ENCODE measurements around the gene NHERF2. TPM values are rescaled to one million over a fixed set of nuclear protein-coding genes. Genes with fewer than 3 reads are reported as not detected.
A peak's percentile ranks its signal among the peaks of the same experiment; 100 is the strongest.

NHERF2 gene
- total RNA-seq, 2 donors from 2014 or later = 66.0 to 84.1 TPM

DNA sequence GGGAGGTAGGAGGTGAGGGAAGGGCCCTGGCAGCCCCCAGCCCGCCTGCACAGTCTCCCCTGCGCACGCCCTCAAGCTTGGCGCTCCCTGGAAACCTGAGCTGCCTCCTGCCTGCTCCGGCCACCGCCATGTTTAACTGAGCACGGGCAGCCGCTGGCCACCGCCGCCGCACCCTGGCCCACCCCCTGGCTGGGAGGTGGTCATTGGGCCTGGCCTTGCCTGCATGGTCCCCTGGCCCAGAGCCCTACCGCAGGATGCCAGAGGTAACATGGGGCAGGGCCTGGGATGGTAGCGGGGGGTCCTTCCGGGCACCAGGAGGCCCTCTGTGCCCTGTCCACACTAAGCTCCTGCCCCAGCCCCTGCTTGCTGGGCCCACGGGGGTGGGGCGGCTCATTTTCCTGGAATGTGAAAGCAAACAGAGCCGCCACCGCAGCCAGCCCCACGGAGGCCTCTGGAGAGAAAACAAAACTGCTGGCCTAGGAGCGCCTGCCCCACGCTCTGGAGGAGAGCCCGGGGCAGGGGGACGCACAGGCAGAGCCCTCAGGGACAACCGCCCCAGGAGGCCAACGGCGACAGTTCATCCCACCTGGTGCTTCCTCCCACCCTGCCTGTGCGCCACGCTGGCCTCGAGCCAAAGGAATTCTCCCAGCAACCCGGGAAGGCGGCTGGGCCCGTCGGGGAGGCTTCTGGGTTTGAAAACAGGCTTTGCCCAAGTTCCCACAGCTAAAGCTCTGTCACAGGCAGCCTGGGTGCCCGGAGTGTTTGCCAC, 8.9 kb downstream of the NHERF2 start:
- ATAC-seq (ENCODE audit: insufficient number of reproducible peaks, low FRiP score, low read depth) = peak; percentile 21
- peak; percentile 35 for DNase-seq (ENCODE audit: low spot score)
- Histone ChIP-seq H3K36me3 (peaks cover 16% of the 10 kb centered on the region), H3K27ac (peak overlapping the region; percentile 94 to 95), H3K4me1 (ENCODE audit: control insufficient read depth in 1 of 2, low read depth in 2 of 2) (peaks cover 31 to 61% of the 10 kb centered on the region in 2 donors), H3K9me3 (no peaks in the 10 kb centered on the region), H3K27me3 (replicated peaks; ENCODE audit: insufficient read depth) (no peaks in the 10 kb centered on the region), H3K4me3 (peak overlapping the region; percentile 42)
- TF ChIP-seq, protein P1, sequence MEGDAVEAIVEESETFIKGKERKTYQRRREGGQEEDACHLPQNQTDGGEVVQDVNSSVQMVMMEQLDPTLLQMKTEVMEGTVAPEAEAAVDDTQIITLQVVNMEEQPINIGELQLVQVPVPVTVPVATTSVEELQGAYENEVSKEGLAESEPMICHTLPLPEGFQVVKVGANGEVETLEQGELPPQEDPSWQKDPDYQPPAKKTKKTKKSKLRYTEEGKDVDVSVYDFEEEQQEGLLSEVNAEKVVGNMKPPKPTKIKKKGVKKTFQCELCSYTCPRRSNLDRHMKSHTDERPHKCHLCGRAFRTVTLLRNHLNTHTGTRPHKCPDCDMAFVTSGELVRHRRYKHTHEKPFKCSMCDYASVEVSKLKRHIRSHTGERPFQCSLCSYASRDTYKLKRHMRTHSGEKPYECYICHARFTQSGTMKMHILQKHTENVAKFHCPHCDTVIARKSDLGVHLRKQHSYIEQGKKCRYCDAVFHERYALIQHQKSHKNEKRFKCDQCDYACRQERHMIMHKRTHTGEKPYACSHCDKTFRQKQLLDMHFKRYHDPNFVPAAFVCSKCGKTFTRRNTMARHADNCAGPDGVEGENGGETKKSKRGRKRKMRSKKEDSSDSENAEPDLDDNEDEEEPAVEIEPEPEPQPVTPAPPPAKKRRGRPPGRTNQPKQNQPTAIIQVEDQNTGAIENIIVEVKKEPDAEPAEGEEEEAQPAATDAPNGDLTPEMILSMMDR (IDR thresholded peaks at IDR 0.05) = no peak

DNA sequence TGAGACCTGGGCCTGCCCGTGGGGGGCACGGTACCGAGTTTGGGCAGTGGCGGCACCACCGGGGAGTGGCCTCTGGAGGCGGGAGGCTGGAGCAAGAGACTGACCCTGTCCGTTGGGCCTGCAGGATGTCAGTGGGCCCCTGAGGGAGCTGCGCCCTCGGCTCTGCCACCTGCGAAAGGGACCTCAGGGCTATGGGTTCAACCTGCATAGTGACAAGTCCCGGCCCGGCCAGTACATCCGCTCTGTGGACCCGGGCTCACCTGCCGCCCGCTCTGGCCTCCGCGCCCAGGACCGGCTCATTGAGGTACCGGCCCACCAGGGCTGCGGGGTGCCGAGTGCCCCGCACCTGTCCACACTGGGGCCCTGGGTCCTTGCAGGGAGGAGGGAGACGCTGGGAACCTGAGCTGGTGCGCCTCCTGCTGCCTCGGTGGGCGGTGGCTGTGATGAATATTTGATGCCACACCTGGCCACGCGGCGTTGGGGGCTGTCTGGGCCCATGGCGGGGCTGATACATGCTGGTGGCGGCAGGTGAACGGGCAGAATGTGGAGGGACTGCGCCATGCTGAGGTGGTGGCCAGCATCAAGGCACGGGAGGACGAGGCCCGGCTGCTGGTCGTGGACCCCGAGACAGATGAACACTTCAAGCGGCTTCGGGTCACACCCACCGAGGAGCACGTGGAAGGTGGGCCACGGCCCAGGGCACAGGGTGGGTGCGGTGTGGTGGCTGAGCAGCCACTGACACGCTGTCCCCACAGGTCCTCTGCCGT, 9.7 kb downstream of the NHERF2 start:
- ATAC-seq (ENCODE audit: insufficient number of reproducible peaks, low FRiP score, low read depth) = no peak
- TF ChIP-seq, protein P1 (IDR thresholded peaks at IDR 0.05) = no peak
- no peak for DNase-seq (ENCODE audit: low spot score)
- Histone ChIP-seq H3K36me3 (peaks cover 16% of the 10 kb centered on the region), H3K4me3 (peak overlapping the region; percentile 42), H3K4me1 (ENCODE audit: control insufficient read depth in 1 of 2, low read depth in 2 of 2) (peaks cover 31 to 61% of the 10 kb centered on the region in 2 donors), H3K9me3 (no peaks in the 10 kb centered on the region), H3K27ac (peak overlapping the region; percentile 94 to 95), H3K27me3 (replicated peaks; ENCODE audit: insufficient read depth) (no peaks in the 10 kb centered on the region)

DNA sequence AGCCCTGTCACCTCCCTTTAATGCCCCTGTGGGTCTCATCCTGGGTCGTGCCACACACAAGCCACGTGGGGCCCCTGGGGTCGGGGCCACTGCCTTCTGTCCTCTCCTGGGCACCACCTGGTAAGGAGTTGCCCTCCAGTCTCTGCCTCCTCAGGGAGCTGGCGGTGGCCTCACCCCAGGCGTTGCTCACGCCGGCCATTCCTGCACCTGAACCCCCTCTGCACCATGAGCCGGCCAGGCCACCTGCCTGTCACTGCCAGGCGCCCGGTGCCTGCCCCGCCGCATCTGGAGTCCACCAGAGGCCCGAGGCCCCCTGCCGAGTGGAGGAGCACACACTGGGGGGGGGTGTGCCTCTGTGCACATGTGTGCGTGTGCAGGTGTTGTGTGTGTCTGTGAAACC, 10.4 kb downstream of the NHERF2 start:
- Histone ChIP-seq H3K27me3 (replicated peaks; ENCODE audit: insufficient read depth) (no peaks in the 10 kb centered on the region), H3K9me3 (no peaks in the 10 kb centered on the region), H3K4me1 (ENCODE audit: control insufficient read depth in 1 of 2, low read depth in 2 of 2) (peaks cover 31 to 59% of the 10 kb centered on the region in 2 donors), H3K36me3 (peaks cover 16% of the 10 kb centered on the region), H3K27ac (peak overlapping the region; percentile 94 to 95), H3K4me3 (no peak overlapping the region)
- TF ChIP-seq, protein P1 (IDR thresholded peaks at IDR 0.05) = no peak
- DNase-seq (ENCODE audit: low spot score) (no peak), ATAC-seq (ENCODE audit: insufficient number of reproducible peaks, low FRiP score, low read depth) (no peak)

DNA sequence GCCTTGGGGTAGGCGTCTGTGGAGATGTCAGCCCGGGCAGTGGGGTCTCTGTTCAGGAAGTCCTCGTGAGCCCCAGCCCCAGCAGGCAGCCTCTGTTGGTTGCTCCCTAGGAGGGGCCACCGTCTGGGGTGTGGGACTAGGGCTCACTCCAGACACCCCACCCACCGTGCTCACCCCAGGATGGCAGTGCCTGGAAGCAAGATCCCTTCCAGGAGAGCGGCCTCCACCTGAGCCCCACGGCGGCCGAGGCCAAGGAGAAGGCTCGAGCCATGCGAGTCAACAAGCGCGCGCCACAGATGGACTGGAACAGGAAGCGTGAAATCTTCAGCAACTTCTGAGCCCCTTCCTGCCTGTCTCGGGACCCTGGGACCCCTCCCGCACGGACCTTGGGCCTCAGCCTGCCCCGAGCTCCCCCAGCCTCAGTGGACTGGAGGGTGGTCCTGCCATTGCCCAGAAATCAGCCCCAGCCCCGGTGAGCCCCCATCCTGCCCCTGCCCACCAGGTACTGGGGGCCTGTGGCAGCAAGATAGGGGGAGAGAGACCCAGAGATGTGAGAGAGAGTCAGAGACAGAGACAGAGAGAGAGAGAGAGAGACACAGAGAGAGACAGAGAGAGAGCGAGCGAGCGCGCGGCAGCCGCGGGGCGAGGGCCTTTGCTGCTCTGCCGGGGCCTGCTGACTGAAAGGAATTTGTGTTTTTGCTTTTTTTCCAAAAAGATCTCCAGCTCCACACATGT, 11.1 kb downstream of the NHERF2 start:
- H3K4me1 ChIP-seq (ENCODE audit: control insufficient read depth in 1 of 2, low read depth in 2 of 2) = peaks cover 31 to 52% of the 10 kb centered on the region in 2 donors
- DNase-seq (ENCODE audit: low spot score) (no peak), ATAC-seq (ENCODE audit: insufficient number of reproducible peaks, low FRiP score, low read depth) (no peak)
- no peaks in the 10 kb centered on the region for H3K9me3 ChIP-seq
- H3K4me3 ChIP-seq = no peak overlapping the region
- H3K36me3 ChIP-seq = peaks cover 16% of the 10 kb centered on the region
- no peaks in the 10 kb centered on the region for H3K27me3 ChIP-seq (replicated peaks; ENCODE audit: insufficient read depth)
- H3K27ac ChIP-seq = peak overlapping the region; percentile 94 to 95
- TF ChIP-seq, protein P1 (IDR thresholded peaks at IDR 0.05) = no peak
